Measurements from ENCODE around the gene INF2.
A peak's percentile ranks its signal among the peaks of the same experiment; 100 is the strongest.

The INF2 gene

GRCh38 chr14:104677512-104678332, 11.7 kb upstream of the INF2 start:
- Mint-ChIP-seq H3K27ac (peak overlapping the region; percentile 86), H3K9me3 (no peaks in the 10 kb centered on the region), H3K27me3 (no peaks in the 10 kb centered on the region), H3K4me3 (peak overlapping the region; percentile 66), H3K4me1 (peaks cover 33% of the 10 kb centered on the region), H3K36me3 (ENCODE audit: low read depth) (no peaks in the 10 kb centered on the region)
- ATAC-seq (peak; percentile 85), DNase-seq (peak; percentile 82)

- Mint-ChIP-seq H3K36me3 (ENCODE audit: low read depth) (no peaks in the 10 kb centered on the region), H3K4me3 (peak overlapping the region; percentile 66), H3K27me3 (no peaks in the 10 kb centered on the region), H3K27ac (peak overlapping the region; percentile 86), H3K4me1 (peaks cover 33% of the 10 kb centered on the region), H3K9me3 (no peaks in the 10 kb centered on the region)
- DNase-seq (no peak), ATAC-seq (no peak)
These were observed 11.1 kb upstream of the INF2 start for GRCh38 chr14:104678346-104678745.

- no peaks in the 10 kb centered on the region for H3K27me3 Mint-ChIP-seq
- no peaks in the 10 kb centered on the region for H3K9me3 Mint-ChIP-seq
- H3K36me3 Mint-ChIP-seq (ENCODE audit: low read depth) = no peaks in the 10 kb centered on the region
- no peak overlapping the region for H3K27ac Mint-ChIP-seq
- ATAC-seq (no peak), DNase-seq (no peak)
- peaks cover 30% of the 10 kb centered on the region for H3K4me1 Mint-ChIP-seq
- H3K4me3 Mint-ChIP-seq = peak overlapping the region; percentile 66
These were observed 10.3 kb upstream of the INF2 start for GRCh38 chr14:104678901-104679705.

- Mint-ChIP-seq H3K9me3 (no peaks in the 10 kb centered on the region), H3K4me3 (no peak overlapping the region), H3K27me3 (no peaks in the 10 kb centered on the region), H3K36me3 (ENCODE audit: low read depth) (no peaks in the 10 kb centered on the region), H3K4me1 (peaks cover 29% of the 10 kb centered on the region), H3K27ac (no peak overlapping the region)
- ATAC-seq (no peak), DNase-seq (no peak)
These were observed 9.2 kb upstream of the INF2 start for GRCh38 chr14:104680056-104680805.

- DNase-seq (no peak), ATAC-seq (no peak)
- H3K4me3 Mint-ChIP-seq = no peak overlapping the region
- H3K27ac Mint-ChIP-seq = peak overlapping the region; percentile 54
- H3K27me3 Mint-ChIP-seq = no peaks in the 10 kb centered on the region
- H3K36me3 Mint-ChIP-seq (ENCODE audit: low read depth) = no peaks in the 10 kb centered on the region
- H3K9me3 Mint-ChIP-seq = no peaks in the 10 kb centered on the region
- H3K4me1 Mint-ChIP-seq = peaks cover 31% of the 10 kb centered on the region
These were observed 8.4 kb upstream of the INF2 start for GRCh38 chr14:104680806-104681688.

GRCh38 chr14:104681689-104682074, 7.7 kb upstream of the INF2 start:
- Mint-ChIP-seq H3K4me1 (peaks cover 32% of the 10 kb centered on the region), H3K9me3 (no peaks in the 10 kb centered on the region), H3K4me3 (no peak overlapping the region), H3K27me3 (no peaks in the 10 kb centered on the region), H3K27ac (no peak overlapping the region), H3K36me3 (ENCODE audit: low read depth) (no peaks in the 10 kb centered on the region)
- no peak for DNase-seq
- no peak for ATAC-seq

GRCh38 chr14:104682107-104682593, 7.3 kb upstream of the INF2 start:
- no peaks in the 10 kb centered on the region for H3K36me3 Mint-ChIP-seq (ENCODE audit: low read depth)

GRCh38 chr14:104683653-104684448, 5.6 kb upstream of the INF2 start:
- DNase-seq (no peak), ATAC-seq (no peak)
- Mint-ChIP-seq H3K9me3 (no peaks in the 10 kb centered on the region), H3K36me3 (ENCODE audit: low read depth) (no peaks in the 10 kb centered on the region), H3K27me3 (no peaks in the 10 kb centered on the region), H3K27ac (no peak overlapping the region), H3K4me3 (no peak overlapping the region), H3K4me1 (peaks cover 30% of the 10 kb centered on the region)

More at GRCh38 chr14:104682107-104682593, 7.3 kb upstream of the INF2 start:
- ATAC-seq = no peak
- Mint-ChIP-seq H3K9me3 (no peaks in the 10 kb centered on the region), H3K4me3 (no peak overlapping the region), H3K27me3 (no peaks in the 10 kb centered on the region), H3K27ac (no peak overlapping the region), H3K4me1 (peaks cover 33% of the 10 kb centered on the region)
- no peak for DNase-seq

- Mint-ChIP-seq H3K4me3 (no peak overlapping the region), H3K27ac (no peak overlapping the region), H3K4me1 (peaks cover 32% of the 10 kb centered on the region), H3K9me3 (no peaks in the 10 kb centered on the region), H3K27me3 (no peaks in the 10 kb centered on the region), H3K36me3 (ENCODE audit: low read depth) (no peaks in the 10 kb centered on the region)
- DNase-seq = no peak
- no peak for ATAC-seq
These were observed 5.0 kb upstream of the INF2 start for GRCh38 chr14:104684449-104684821.

GRCh38 chr14:104685216-104685997, 4.0 kb upstream of the INF2 start:
- no peak for ATAC-seq
- Mint-ChIP-seq H3K4me1 (peaks cover 32% of the 10 kb centered on the region), H3K36me3 (ENCODE audit: low read depth) (no peaks in the 10 kb centered on the region), H3K27ac (no peak overlapping the region), H3K4me3 (no peak overlapping the region), H3K27me3 (no peaks in the 10 kb centered on the region), H3K9me3 (no peaks in the 10 kb centered on the region)
- DNase-seq = no peak

- no peaks in the 10 kb centered on the region for H3K36me3 Mint-ChIP-seq (ENCODE audit: low read depth)
- ATAC-seq (no peak), DNase-seq (no peak)
- no peaks in the 10 kb centered on the region for H3K27me3 Mint-ChIP-seq
- peaks cover 37% of the 10 kb centered on the region for H3K4me1 Mint-ChIP-seq
- H3K9me3 Mint-ChIP-seq = no peaks in the 10 kb centered on the region
- no peak overlapping the region for H3K4me3 Mint-ChIP-seq
- no peak overlapping the region for H3K27ac Mint-ChIP-seq
These were observed 3.3 kb upstream of the INF2 start for GRCh38 chr14:104685998-104686610.

Measured in activated naive CD8-positive, alpha-beta T cell treated with anti-CD3 and anti-CD28 coated beads, Interleukin-2, amount 50 U/mL, for 24 hours (primary cell).